Skeletal muscle tissue (tissue), 4 donors: ENCODE measurements around the gene KHDRBS2. TPM values are rescaled to one million over a fixed set of nuclear protein-coding genes. Genes with fewer than 3 reads are reported as not detected.

Source experiments
- H3K27ac ChIP-seq: one replicate; pipeline ENCODE4 v1.7.0; 2013; ENCODE audit warnings: mild to moderate bottlenecking, low read depth, low read length, inconsistent platforms
- H3K27me3 ChIP-seq, 3 donors: one replicate each; pipeline ENCODE4 v1.7.0; 2013; ENCODE audit warnings: low read length in 3 of 3; ENCODE audit not compliant: control insufficient read depth in 3 of 3, insufficient read depth in 3 of 3
- H3K36me3 ChIP-seq, 3 donors: one replicate each; pipeline ENCODE4 v1.7.0; 2013; ENCODE audit warnings: low read length in 3 of 3; ENCODE audit not compliant: control insufficient read depth in 3 of 3, insufficient read depth in 3 of 3
- H3K4me1 ChIP-seq, 3 donors: one replicate each; pipeline ENCODE4 v1.7.0; 2013; ENCODE audit warnings: low read length in 3 of 3, mild to moderate bottlenecking in 3 of 3; ENCODE audit not compliant: control insufficient read depth in 3 of 3, insufficient read depth in 3 of 3
- H3K4me3 ChIP-seq, 3 donors: one replicate each; pipeline ENCODE4 v1.7.0; 2013; ENCODE audit warnings: low read length in 3 of 3
- H3K9ac ChIP-seq, 3 donors: one replicate each; pipeline ENCODE4 v1.7.0; 2013; ENCODE audit warnings: low read length in 3 of 3, mild to moderate bottlenecking in 3 of 3, moderate library complexity in 2 of 3, low read depth in 1 of 3
- H3K9me3 ChIP-seq, 3 donors: one replicate each; pipeline ENCODE4 v1.7.0; 2013; ENCODE audit warnings: low read length in 3 of 3; ENCODE audit not compliant: control insufficient read depth in 3 of 3
- total RNA-seq: library from RNA; depleted of rRNA; stranded (reverse); fragments of >200 nt; gene quantifications from one replicate; pipeline ENCODE4 v1.2.3, GENCODE V29; 2014
- donor health status: Osteomylitis.

KHDRBS2 gene
- total RNA-seq, 1 donor from 2014 or later: under 0.01 TPM

GRCh38 chr6:62119401-62119800 is 166.6 kb downstream of the KHDRBS2 start:
- H3K36me3 ChIP-seq: no peaks in the 10 kb centered on the region
- no peaks in the 10 kb centered on the region for H3K27me3 ChIP-seq
- H3K4me3 ChIP-seq: no peak overlapping the region
- no peak overlapping the region for H3K27ac ChIP-seq
- peaks cover 0 to 6% (median 0%) of the 10 kb centered on the region in 3 donors for H3K9me3 ChIP-seq
- no peak overlapping the region for H3K9ac ChIP-seq
- no peaks in the 10 kb centered on the region for H3K4me1 ChIP-seq

- H3K27ac ChIP-seq: no peak overlapping the region
- H3K9ac ChIP-seq: no peak overlapping the region
- H3K4me3 ChIP-seq: no peak overlapping the region
- peaks cover 0 to 2% (median 0%) of the 10 kb centered on the region in 3 donors for H3K9me3 ChIP-seq
- H3K27me3 ChIP-seq: no peaks in the 10 kb centered on the region
- H3K4me1 ChIP-seq: no peaks in the 10 kb centered on the region
- H3K36me3 ChIP-seq: no peaks in the 10 kb centered on the region
Observed at GRCh38 chr6:62103186-62103859, 182.7 kb downstream of the KHDRBS2 start.

GRCh38 chr6:62102387-62102786 is 183.6 kb downstream of the KHDRBS2 start:
- Histone ChIP-seq H3K36me3 (no peaks in the 10 kb centered on the region), H3K9me3 (peaks cover 0 to 2% (median 0%) of the 10 kb centered on the region in 3 donors), H3K4me3 (no peak overlapping the region), H3K9ac (no peak overlapping the region), H3K27me3 (no peaks in the 10 kb centered on the region), H3K27ac (no peak overlapping the region), H3K4me1 (no peaks in the 10 kb centered on the region)

GRCh38 chr6:62090442-62091229 is 195.4 kb downstream of the KHDRBS2 start:
- no peak overlapping the region for H3K27ac ChIP-seq
- no peaks in the 10 kb centered on the region for H3K4me1 ChIP-seq
- no peaks in the 10 kb centered on the region for H3K36me3 ChIP-seq
- H3K27me3 ChIP-seq: no peaks in the 10 kb centered on the region
- no peak overlapping the region for H3K4me3 ChIP-seq
- H3K9me3 ChIP-seq: no peaks in the 10 kb centered on the region
- no peak overlapping the region for H3K9ac ChIP-seq

GRCh38 chr6:62089781-62090180 is 196.2 kb downstream of the KHDRBS2 start:
- H3K4me1 ChIP-seq: no peaks in the 10 kb centered on the region
- no peak overlapping the region for H3K27ac ChIP-seq
- no peak overlapping the region for H3K9ac ChIP-seq
- no peaks in the 10 kb centered on the region for H3K9me3 ChIP-seq
- no peaks in the 10 kb centered on the region for H3K36me3 ChIP-seq
- H3K4me3 ChIP-seq: no peak overlapping the region
- H3K27me3 ChIP-seq: no peaks in the 10 kb centered on the region

- Histone ChIP-seq H3K9me3 (peaks cover 0 to 3% (median 0%) of the 10 kb centered on the region in 3 donors), H3K4me1 (no peaks in the 10 kb centered on the region), H3K9ac (no peak overlapping the region)
Observed at GRCh38 chr6:62086047-62086446, 200.0 kb downstream of the KHDRBS2 start.

GRCh38 chr6:62075869-62076268 is 210.2 kb downstream of the KHDRBS2 start:
- H3K9me3 ChIP-seq: peaks cover 0 to 3% (median 0%) of the 10 kb centered on the region in 3 donors
- no peak overlapping the region for H3K9ac ChIP-seq
- H3K4me3 ChIP-seq: no peak overlapping the region
- no peaks in the 10 kb centered on the region for H3K4me1 ChIP-seq
- no peaks in the 10 kb centered on the region for H3K36me3 ChIP-seq
- H3K27ac ChIP-seq: no peak overlapping the region
- no peaks in the 10 kb centered on the region for H3K27me3 ChIP-seq

More at GRCh38 chr6:62086047-62086446, 200.0 kb downstream of the KHDRBS2 start:
- Histone ChIP-seq H3K4me3 (no peak overlapping the region), H3K36me3 (no peaks in the 10 kb centered on the region), H3K27me3 (no peaks in the 10 kb centered on the region), H3K27ac (no peak overlapping the region)

- H3K36me3 ChIP-seq: no peaks in the 10 kb centered on the region
- no peak overlapping the region for H3K4me3 ChIP-seq
- H3K4me1 ChIP-seq: no peaks in the 10 kb centered on the region
- H3K9me3 ChIP-seq: no peaks in the 10 kb centered on the region
- H3K27me3 ChIP-seq: no peaks in the 10 kb centered on the region
- no peak overlapping the region for H3K9ac ChIP-seq
- H3K27ac ChIP-seq: no peak overlapping the region
Observed at GRCh38 chr6:62059901-62060300, 226.1 kb downstream of the KHDRBS2 start.

- H3K27me3 ChIP-seq: no peaks in the 10 kb centered on the region
- no peaks in the 10 kb centered on the region for H3K9me3 ChIP-seq
- H3K36me3 ChIP-seq: no peaks in the 10 kb centered on the region
- no peak overlapping the region for H3K27ac ChIP-seq
- H3K9ac ChIP-seq: no peak overlapping the region
- no peaks in the 10 kb centered on the region for H3K4me1 ChIP-seq
- H3K4me3 ChIP-seq: no peak overlapping the region
Observed at GRCh38 chr6:62057300-62057699, 228.7 kb downstream of the KHDRBS2 start.

GRCh38 chr6:62045502-62045901 is 240.5 kb downstream of the KHDRBS2 start:
- H3K4me1 ChIP-seq: no peaks in the 10 kb centered on the region
- H3K9me3 ChIP-seq: no peaks in the 10 kb centered on the region
- no peak overlapping the region for H3K9ac ChIP-seq
- no peak overlapping the region for H3K27ac ChIP-seq
- H3K36me3 ChIP-seq: no peaks in the 10 kb centered on the region
- H3K4me3 ChIP-seq: no peak overlapping the region
- no peaks in the 10 kb centered on the region for H3K27me3 ChIP-seq
